Retinal pigment epithelial cell (primary cell): ENCODE measurements around the gene P3H4.

Source experiments
- DNase-seq: peaks from one replicate; pipeline ENCODE4 v3.0.0-alpha.2; 2010; ENCODE audit warnings: low read depth
- H3K4me3 ChIP-seq: 2 replicates; pipeline ENCODE4 v1.5.1; 2011; ENCODE audit warnings: mild to moderate bottlenecking, low read length, control low read depth, moderate library complexity
- CTCF ChIP-seq: conservative IDR thresholded peaks from 2 replicates; pipeline ENCODE4 v1.5.1; 2011; ENCODE audit warnings: low read depth, low read length, control low read depth, inconsistent platforms

P3H4 gene

GRCh38 chr17:41772218-41772585 is 39.5 kb downstream of the P3H4 start:
- no peak overlapping the region for H3K4me3 ChIP-seq
- no peak for DNase-seq
- TF ChIP-seq CTCF: no peak

GRCh38 chr17:41771389-41772206 is 40.2 kb downstream of the P3H4 start:
- DNase-seq: no peak
- no peak overlapping the region for H3K4me3 ChIP-seq
- no peak for TF ChIP-seq CTCF

- no peak for DNase-seq
- TF ChIP-seq CTCF: no peak
- no peak overlapping the region for H3K4me3 ChIP-seq
Observed at GRCh38 chr17:41769985-41770384, 41.8 kb downstream of the P3H4 start.

- H3K4me3 ChIP-seq: no peak overlapping the region
- DNase-seq: no peak
Observed at GRCh38 chr17:41769346-41769862, 42.3 kb downstream of the P3H4 start.

GRCh38 chr17:41768682-41769288 is 43.0 kb downstream of the P3H4 start:
- no peak for TF ChIP-seq CTCF
- no peak for DNase-seq
- no peak overlapping the region for H3K4me3 ChIP-seq

More at GRCh38 chr17:41769346-41769862, 42.3 kb downstream of the P3H4 start:
- no peak for TF ChIP-seq CTCF

GRCh38 chr17:41767324-41768042 is 44.3 kb downstream of the P3H4 start:
- DNase-seq: no peak
- no peak for TF ChIP-seq CTCF
- H3K4me3 ChIP-seq: no peak overlapping the region
